ENCODE data around the gene MACIR. TPM values are rescaled to one million over a fixed set of nuclear protein-coding genes. Genes with fewer than 3 reads are reported as not detected.

The MACIR gene
- total and polyA plus RNA-seq, 2 donors (not counting 1 experiment from before 2014, with no cell fraction given): 3.5 to 7.3 TPM

GRCh38 chr5:103224894-103225246 is 33.7 kb upstream of the MACIR start:
- no peaks in the 10 kb centered on the region for H3K27me3 ChIP-seq (ENCODE audit: control insufficient read depth, insufficient read depth, low read length)
- H3K79me2 ChIP-seq (ENCODE audit: control insufficient read depth, insufficient read depth, low read length): no peaks in the 10 kb centered on the region
- H3K4me3 ChIP-seq (replicated peaks in 1 of 4; ENCODE audit: control extremely low read depth in 1 of 4, insufficient read depth in 1 of 4, low read depth in 3 of 4, low read length in 4 of 4): no peak overlapping the region
- no peaks in the 10 kb centered on the region for H3K4me1 ChIP-seq (ENCODE audit: control insufficient read depth, extremely low read depth, insufficient read depth, low read length)
- no peak overlapping the region for H3K27ac ChIP-seq (ENCODE audit: insufficient read depth, low read length)
- no peaks in the 10 kb centered on the region for H3K9me3 ChIP-seq (ENCODE audit: control insufficient read depth, insufficient read depth, low read depth, low read length)
- DNase-seq (ENCODE audit: low read depth in 2 of 2): no peak
- TF ChIP-seq, protein P1, sequence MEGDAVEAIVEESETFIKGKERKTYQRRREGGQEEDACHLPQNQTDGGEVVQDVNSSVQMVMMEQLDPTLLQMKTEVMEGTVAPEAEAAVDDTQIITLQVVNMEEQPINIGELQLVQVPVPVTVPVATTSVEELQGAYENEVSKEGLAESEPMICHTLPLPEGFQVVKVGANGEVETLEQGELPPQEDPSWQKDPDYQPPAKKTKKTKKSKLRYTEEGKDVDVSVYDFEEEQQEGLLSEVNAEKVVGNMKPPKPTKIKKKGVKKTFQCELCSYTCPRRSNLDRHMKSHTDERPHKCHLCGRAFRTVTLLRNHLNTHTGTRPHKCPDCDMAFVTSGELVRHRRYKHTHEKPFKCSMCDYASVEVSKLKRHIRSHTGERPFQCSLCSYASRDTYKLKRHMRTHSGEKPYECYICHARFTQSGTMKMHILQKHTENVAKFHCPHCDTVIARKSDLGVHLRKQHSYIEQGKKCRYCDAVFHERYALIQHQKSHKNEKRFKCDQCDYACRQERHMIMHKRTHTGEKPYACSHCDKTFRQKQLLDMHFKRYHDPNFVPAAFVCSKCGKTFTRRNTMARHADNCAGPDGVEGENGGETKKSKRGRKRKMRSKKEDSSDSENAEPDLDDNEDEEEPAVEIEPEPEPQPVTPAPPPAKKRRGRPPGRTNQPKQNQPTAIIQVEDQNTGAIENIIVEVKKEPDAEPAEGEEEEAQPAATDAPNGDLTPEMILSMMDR (conservative IDR thresholded peaks at IDR 0.05 in 1 of 2, IDR thresholded peaks at IDR 0.05 in 1 of 2; ENCODE audit: low read depth in 1 of 2, low read length in 2 of 2): no peak
- no peak for TF ChIP-seq EZH2 (IDR thresholded peaks at IDR 0.05; ENCODE audit: low read length, missing control alignments)
- H3K4me2 ChIP-seq (ENCODE audit: extremely low read depth, insufficient read depth, low read length): no peak overlapping the region
- no peak overlapping the region for H3K9ac ChIP-seq (ENCODE audit: insufficient read depth, low read length)
- H3K36me3 ChIP-seq (ENCODE audit: control insufficient read depth, insufficient read depth, low read length): no peaks in the 10 kb centered on the region
- H2AFZ ChIP-seq (ENCODE audit: low read length): no peak overlapping the region
- no peaks in the 10 kb centered on the region for H4K20me1 ChIP-seq (ENCODE audit: control insufficient read depth, extremely low read depth, insufficient read depth, low read length)

DNA sequence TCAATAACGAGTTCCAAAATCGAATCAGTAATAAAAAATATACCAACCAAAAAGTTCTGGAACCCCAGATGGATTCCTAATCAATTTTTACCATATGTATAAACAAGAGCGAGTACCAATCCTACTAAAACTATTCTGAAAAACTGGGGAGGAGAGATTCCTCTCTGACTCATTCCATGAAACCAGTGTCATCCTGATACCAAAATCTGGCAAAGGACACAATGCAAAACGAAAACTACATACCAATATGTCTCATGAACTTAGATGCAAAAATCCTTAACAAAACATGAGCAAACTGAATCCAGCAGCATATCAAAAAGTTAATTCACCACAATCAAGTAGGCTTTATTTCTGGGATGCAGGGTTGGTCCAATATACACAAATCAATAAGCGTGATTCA is 30.5 kb upstream of the MACIR start:
- Histone ChIP-seq H3K79me2 (ENCODE audit: control insufficient read depth, insufficient read depth, low read length) (no peaks in the 10 kb centered on the region), H3K4me3 (replicated peaks in 1 of 4; ENCODE audit: control extremely low read depth in 1 of 4, insufficient read depth in 1 of 4, low read depth in 3 of 4, low read length in 4 of 4) (no peak overlapping the region), H3K9me3 (ENCODE audit: control insufficient read depth, insufficient read depth, low read depth, low read length) (no peaks in the 10 kb centered on the region), H3K4me1 (ENCODE audit: control insufficient read depth, extremely low read depth, insufficient read depth, low read length) (no peaks in the 10 kb centered on the region), H3K27me3 (ENCODE audit: control insufficient read depth, insufficient read depth, low read length) (no peaks in the 10 kb centered on the region), H3K36me3 (ENCODE audit: control insufficient read depth, insufficient read depth, low read length) (no peaks in the 10 kb centered on the region), H3K27ac (ENCODE audit: insufficient read depth, low read length) (no peak overlapping the region), H4K20me1 (ENCODE audit: control insufficient read depth, extremely low read depth, insufficient read depth, low read length) (no peaks in the 10 kb centered on the region), H3K4me2 (ENCODE audit: extremely low read depth, insufficient read depth, low read length) (no peak overlapping the region), H3K9ac (ENCODE audit: insufficient read depth, low read length) (no peak overlapping the region), H2AFZ (ENCODE audit: low read length) (no peak overlapping the region)
- TF ChIP-seq, protein P1 (conservative IDR thresholded peaks at IDR 0.05 in 1 of 2, IDR thresholded peaks at IDR 0.05 in 1 of 2; ENCODE audit: low read depth in 1 of 2, low read length in 2 of 2): no peak
- no peak for TF ChIP-seq EZH2 (IDR thresholded peaks at IDR 0.05; ENCODE audit: low read length, missing control alignments)
- no peak for DNase-seq (ENCODE audit: low read depth in 2 of 2)

DNA sequence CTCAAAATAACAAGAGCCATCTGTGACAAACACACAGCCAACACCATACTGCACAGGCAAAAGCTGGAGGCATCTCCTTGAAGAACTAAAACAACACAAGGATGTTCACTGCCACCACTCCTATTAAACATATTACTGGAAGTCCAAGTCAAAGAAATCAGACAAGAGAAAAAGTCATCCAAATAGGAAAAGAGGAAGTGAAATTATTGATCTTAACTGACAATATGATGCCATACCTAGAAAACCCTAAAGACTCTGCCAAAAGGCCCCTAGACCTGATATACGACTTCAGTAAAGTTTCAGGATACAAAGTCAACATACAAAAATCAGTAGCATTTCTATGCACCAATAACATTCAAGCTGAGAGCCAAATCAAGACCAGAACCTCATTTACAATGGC is 30.0 kb upstream of the MACIR start:
- no peaks in the 10 kb centered on the region for H3K4me1 ChIP-seq (ENCODE audit: control insufficient read depth, extremely low read depth, insufficient read depth, low read length)
- H4K20me1 ChIP-seq (ENCODE audit: control insufficient read depth, extremely low read depth, insufficient read depth, low read length): no peaks in the 10 kb centered on the region
- H3K27ac ChIP-seq (ENCODE audit: insufficient read depth, low read length): no peak overlapping the region
- no peaks in the 10 kb centered on the region for H3K36me3 ChIP-seq (ENCODE audit: control insufficient read depth, insufficient read depth, low read length)
- no peak for DNase-seq (ENCODE audit: low read depth in 2 of 2)
- no peak for TF ChIP-seq EZH2 (IDR thresholded peaks at IDR 0.05; ENCODE audit: low read length, missing control alignments)
- TF ChIP-seq, protein P1 (conservative IDR thresholded peaks at IDR 0.05 in 1 of 2, IDR thresholded peaks at IDR 0.05 in 1 of 2; ENCODE audit: low read depth in 1 of 2, low read length in 2 of 2): no peak
- no peaks in the 10 kb centered on the region for H3K79me2 ChIP-seq (ENCODE audit: control insufficient read depth, insufficient read depth, low read length)
- H3K9ac ChIP-seq (ENCODE audit: insufficient read depth, low read length): no peak overlapping the region
- no peaks in the 10 kb centered on the region for H3K27me3 ChIP-seq (ENCODE audit: control insufficient read depth, insufficient read depth, low read length)
- H3K4me3 ChIP-seq (replicated peaks in 1 of 4; ENCODE audit: control extremely low read depth in 1 of 4, insufficient read depth in 1 of 4, low read depth in 3 of 4, low read length in 4 of 4): no peak overlapping the region
- H2AFZ ChIP-seq (ENCODE audit: low read length): no peak overlapping the region
- no peak overlapping the region for H3K4me2 ChIP-seq (ENCODE audit: extremely low read depth, insufficient read depth, low read length)
- no peaks in the 10 kb centered on the region for H3K9me3 ChIP-seq (ENCODE audit: control insufficient read depth, insufficient read depth, low read depth, low read length)

Data from fibroblast of lung (primary cell).